ENCODE measurements around the gene DGKK. TPM values are rescaled to one million over a fixed set of nuclear protein-coding genes. Genes with fewer than 3 reads are reported as not detected.

The DGKK gene
- total RNA-seq, 1 donor from 2014 or later, result 0.49 TPM

- Mint-ChIP-seq H3K4me1 (ENCODE audit: unreplicated experiment) (no peaks in the 10 kb centered on the region), H3K4me3 (ENCODE audit: unreplicated experiment) (no peak overlapping the region), H3K36me3 (ENCODE audit: low read depth, unreplicated experiment) (no peaks in the 10 kb centered on the region), H3K9me3 (ENCODE audit: unreplicated experiment) (no peaks in the 10 kb centered on the region), H3K27me3 (ENCODE audit: unreplicated experiment) (no peaks in the 10 kb centered on the region), H3K27ac (ENCODE audit: unreplicated experiment) (no peak overlapping the region)
- DNase-seq (ENCODE audit: low spot score), result no peak
- TF ChIP-seq CTCF (IDR thresholded peaks at IDR 0.05; ENCODE audit: unreplicated experiment), result no peak
Measured at GRCh38 chrX:50327235-50327634, 143.4 kb downstream of the DGKK start.
